AG10803 (cell line): ENCODE results near the gene CNN1.
"Not testable (repeated sequence)": the region's sequence is repeated elsewhere in the genome, so short reads cannot be mapped to it uniquely, and the experiment has no call there.

Experiments used
- DNase-seq: peaks from one replicate; pipeline ENCODE4 v3.0.0; 2010; ENCODE audit warnings: low read depth
- H3K4me3 ChIP-seq: 2 replicates; pipeline ENCODE4 v1.5.1; 2011; ENCODE audit warnings: mild to moderate bottlenecking, low read length, control low read depth
- CTCF ChIP-seq: conservative IDR thresholded peaks from 2 replicates; pipeline ENCODE4 v1.5.1; 2011; ENCODE audit warnings: mild to moderate bottlenecking, low read length, control low read depth, inconsistent platforms

The CNN1 gene

GRCh38 chr19:11556634-11557420 lies 18.2 kb downstream of the CNN1 start:
- no peak for TF ChIP-seq CTCF
- DNase-seq = no peak
- no peak overlapping the region for H3K4me3 ChIP-seq

GRCh38 chr19:11558881-11559828 lies 20.5 kb downstream of the CNN1 start, which contains the start of gene ELOF1:
ELOF1 (minus strand) TSS chr19:11559230; CDS start chr19:11554347, 4,883 bp downstream.
- peak; percentile 97 for DNase-seq
- peak; percentile 33 for TF ChIP-seq CTCF
- peak within 1 kb of the TSS; percentile 97 for H3K4me3 ChIP-seq

GRCh38 chr19:11560404-11561051 lies 21.9 kb downstream of the CNN1 start:
- peak; percentile 66 for TF ChIP-seq CTCF
- no peak overlapping the region for H3K4me3 ChIP-seq
- peak; percentile 57 for DNase-seq

GRCh38 chr19:11563532-11563931 lies 24.9 kb downstream of the CNN1 start:
- no peak overlapping the region for H3K4me3 ChIP-seq
- no peak for TF ChIP-seq CTCF
- no peak for DNase-seq

- not testable (repeated sequence) for DNase-seq, H3K4me3 ChIP-seq
These were observed 25.6 kb downstream of the CNN1 start for GRCh38 chr19:11564082-11564807.

- H3K4me3 ChIP-seq, DNase-seq: not testable (repeated sequence)
These were observed 27.0 kb downstream of the CNN1 start for GRCh38 chr19:11565649-11565980.

- no peak for DNase-seq
- TF ChIP-seq CTCF = no peak
- H3K4me3 ChIP-seq = no peak overlapping the region
These were observed 27.5 kb downstream of the CNN1 start for GRCh38 chr19:11566164-11566563.
